OCI-LY1 (cell line): ENCODE measurements around the gene EIF1AD.

Experiments used
- EZH2 ChIP-seq: fragments of 200-600 bp; sonication (generic), shearing (Covaris generic); IDR thresholded peaks from 2 replicates; pipeline ENCODE4 v1.8.0; 2017; ENCODE audit warnings: borderline replicate concordance, mixed run types, mild to moderate bottlenecking, antibody characterized with exemption, low read length, moderate library complexity, mixed read lengths
- TF ChIP-seq, protein P1 (sequence below): fragments of 200-600 bp; sonication (generic), shearing (Covaris generic); IDR thresholded peaks from 2 replicates; pipeline ENCODE4 v1.5.1; 2017; ENCODE audit warnings: mild to moderate bottlenecking, antibody characterized with exemption, low read length, moderate library complexity, mixed read lengths

DNA sequence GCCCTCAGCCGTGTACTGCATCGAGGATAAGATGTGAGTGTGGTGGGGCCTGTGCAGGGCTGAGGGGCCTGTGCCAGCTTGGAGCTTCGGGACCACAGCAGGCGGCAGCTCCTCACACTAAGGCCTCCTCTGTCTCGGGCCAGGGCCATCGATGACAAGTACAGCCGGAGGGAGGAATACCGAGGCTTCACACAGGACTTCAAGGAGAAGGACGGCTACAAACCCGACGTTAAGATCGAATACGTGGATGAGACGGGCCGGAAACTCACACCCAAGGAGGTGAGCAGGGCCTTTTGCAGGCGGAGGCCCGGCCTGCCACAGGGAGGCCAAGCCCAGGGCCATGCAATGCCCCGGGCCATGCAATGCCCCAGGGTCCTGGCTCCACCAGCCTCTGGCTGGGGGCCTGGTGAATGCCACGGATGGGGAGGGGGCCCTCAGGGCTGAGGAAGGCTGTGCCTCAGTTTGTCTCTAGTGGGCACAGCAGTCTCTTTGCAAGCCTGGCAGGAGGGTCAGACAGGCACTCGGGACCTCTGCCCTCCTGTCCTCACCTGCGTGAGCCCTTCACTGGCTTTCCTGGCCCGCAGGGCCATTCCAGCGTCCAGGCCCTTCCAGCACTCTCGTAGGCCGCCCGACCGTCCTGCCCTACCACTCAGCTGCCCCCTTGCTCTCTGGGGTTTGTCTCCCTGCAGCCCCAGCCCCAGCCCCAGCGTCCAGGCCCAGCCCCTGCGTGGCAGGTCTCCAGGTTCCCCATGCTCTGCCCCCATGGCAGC lies 24.2 kb downstream of the EIF1AD start:
- TF ChIP-seq, protein P1, sequence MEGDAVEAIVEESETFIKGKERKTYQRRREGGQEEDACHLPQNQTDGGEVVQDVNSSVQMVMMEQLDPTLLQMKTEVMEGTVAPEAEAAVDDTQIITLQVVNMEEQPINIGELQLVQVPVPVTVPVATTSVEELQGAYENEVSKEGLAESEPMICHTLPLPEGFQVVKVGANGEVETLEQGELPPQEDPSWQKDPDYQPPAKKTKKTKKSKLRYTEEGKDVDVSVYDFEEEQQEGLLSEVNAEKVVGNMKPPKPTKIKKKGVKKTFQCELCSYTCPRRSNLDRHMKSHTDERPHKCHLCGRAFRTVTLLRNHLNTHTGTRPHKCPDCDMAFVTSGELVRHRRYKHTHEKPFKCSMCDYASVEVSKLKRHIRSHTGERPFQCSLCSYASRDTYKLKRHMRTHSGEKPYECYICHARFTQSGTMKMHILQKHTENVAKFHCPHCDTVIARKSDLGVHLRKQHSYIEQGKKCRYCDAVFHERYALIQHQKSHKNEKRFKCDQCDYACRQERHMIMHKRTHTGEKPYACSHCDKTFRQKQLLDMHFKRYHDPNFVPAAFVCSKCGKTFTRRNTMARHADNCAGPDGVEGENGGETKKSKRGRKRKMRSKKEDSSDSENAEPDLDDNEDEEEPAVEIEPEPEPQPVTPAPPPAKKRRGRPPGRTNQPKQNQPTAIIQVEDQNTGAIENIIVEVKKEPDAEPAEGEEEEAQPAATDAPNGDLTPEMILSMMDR: no peak
- TF ChIP-seq EZH2: no peak
